T-cell (primary cell): Measurements from ENCODE around the gene AGAP1. TPM values are rescaled to one million over a fixed set of nuclear protein-coding genes. Genes with fewer than 3 reads are reported as not detected.

Source experiments
- ATAC-seq, 4 experiments: fragments of 200-7000 bp in 3 of 4; fragments of 150-1000 bp in 1 of 4; cut with Tn5 transposase; replicated peaks in 1 of 4; 1 replicate in 3 of 4; 2 replicates in 1 of 4; pipeline ENCODE4 v1.10.0; 2021; ENCODE audit warnings: moderate library complexity in 3 of 4, mild to moderate bottlenecking in 2 of 4, moderate number of reproducible peaks in 1 of 4
- CTCF ChIA-PET, 2 donors: fragments of 300-600 bp; sonication (Branson Sonifier 250); formaldehyde crosslinking; loops; one replicate each; lab custom pipeline; 2022; ENCODE audit warnings: antibody characterized with exemption in 2 of 2; lab: Charles Lee
- POLR2A ChIA-PET, 2 donors: fragments of 300-600 bp; sonication (Branson Sonifier 250); formaldehyde crosslinking; loops; one replicate each; lab custom pipeline; 2022; ENCODE audit warnings: antibody characterized with exemption in 2 of 2; lab: Charles Lee
- DNase-seq, 35 experiments: peaks; one replicate each; pipeline versions ENCODE4 v3.0.0 to v3.0.0-alpha.2; 2013 to 2023
- H3K27ac ChIP-seq: one replicate; pipeline ENCODE4 v1.5.1; 2013; ENCODE audit warnings: low read length
- H3K27me3 ChIP-seq, 2 experiments: replicated peaks in 1 of 2; 1 replicate in 1 of 2; 2 replicates in 1 of 2; pipeline versions ENCODE4 v1.6.1 to v1.7.0; 2013; ENCODE audit warnings: low read length in 1 of 2, mixed read lengths in 1 of 2; ENCODE audit not compliant: control insufficient read depth in 2 of 2, insufficient read depth in 2 of 2; ENCODE audit errors: extremely low read depth in 1 of 2
- H3K36me3 ChIP-seq, 2 donors: 1 replicate in 1 of 2; 2 replicates in 1 of 2; pipeline versions ENCODE4 v1.6.1 to v1.7.0; 2013; ENCODE audit warnings: low read length in 1 of 2; ENCODE audit not compliant: control insufficient read depth in 2 of 2, insufficient read depth in 1 of 2; ENCODE audit errors: extremely low read depth in 1 of 2
- H3K4me1 ChIP-seq, 2 experiments: 1 replicate in 1 of 2; 2 replicates in 1 of 2; pipeline versions ENCODE4 v1.6.1 to v1.7.0; 2013; ENCODE audit warnings: low read length in 2 of 2, mixed read lengths in 1 of 2; ENCODE audit not compliant: insufficient read depth in 2 of 2, control insufficient read depth in 1 of 2; ENCODE audit errors: extremely low read depth in 1 of 2
- H3K4me3 ChIP-seq, 2 donors: 1 replicate in 1 of 2; 2 replicates in 1 of 2; pipeline versions ENCODE4 v1.5.1 to v1.7.0; 2013; ENCODE audit warnings: mild to moderate bottlenecking in 2 of 2, low read length in 1 of 2, moderate library complexity in 1 of 2; ENCODE audit not compliant: control insufficient read depth in 1 of 2; ENCODE audit errors: extremely low read depth in 1 of 2
- H3K9me3 ChIP-seq: 2 replicates; pipeline ENCODE4 v1.7.0; 2013
- H3K27ac Mint-ChIP-seq, 2 donors: one replicate each; pipeline ENCODE4 v1.8.0; 2020 to 2021; ENCODE audit warnings: mild to moderate bottlenecking in 2 of 2, mixed read lengths in 2 of 2
- H3K27me3 Mint-ChIP-seq, 2 donors: one replicate each; pipeline ENCODE4 v1.8.0; 2021 to 2022; ENCODE audit warnings: mixed read lengths in 2 of 2
- H3K36me3 Mint-ChIP-seq: one replicate; pipeline ENCODE4 v1.8.0; 2021; ENCODE audit warnings: mixed read lengths
- H3K4me1 Mint-ChIP-seq, 3 donors: one replicate each; pipeline ENCODE4 v1.8.0; 2020 to 2022; ENCODE audit warnings: mixed read lengths in 3 of 3, mild to moderate bottlenecking in 1 of 3
- H3K4me3 Mint-ChIP-seq, 3 donors: one replicate each; pipeline ENCODE4 v1.8.0; 2020 to 2022; ENCODE audit warnings: mild to moderate bottlenecking in 3 of 3, mixed read lengths in 3 of 3, moderate library complexity in 3 of 3
- H3K9me3 Mint-ChIP-seq, 3 donors: one replicate each; pipeline ENCODE4 v1.8.0; 2020 to 2022; ENCODE audit warnings: mixed read lengths in 3 of 3
- WGBS: methylation state at CpG from one replicate; pipeline ENCODE4 v1.1.5; 2013; ENCODE audit warnings: missing lambda C conversion rate; ENCODE audit not compliant: insufficient coverage; 5-methylcytosine and 5-hydroxymethylcytosine counted together
- total RNA-seq, 35 experiments: library from RNA in 6 of 35; stranded (reverse) in 6 of 35; fragments of 120-200 nt in 1 of 35; gene quantifications; one replicate each; pipeline versions ENCODE4 v1.2.1 to v1.2.4 and lab custom pipeline; 2013 to 2026

The AGAP1 gene
- total RNA-seq, 5 donors from 2014 or later (not counting 1 experiment from before 2014, with no cell fraction given) = 3.9 to 15.6 (median 5.2) TPM

GRCh38 chr2:235978022-235978421, 484.2 kb downstream of the AGAP1 start:
- no peak overlapping the region for H3K4me3 ChIP-seq
- Mint-ChIP-seq H3K27me3 (peaks cover 2 to 9% of the 10 kb centered on the region in 2 donors), H3K36me3 (no peaks in the 10 kb centered on the region), H3K4me1 (no peaks in the 10 kb centered on the region), H3K9me3 (no peaks in the 10 kb centered on the region), H3K4me3 (no peak overlapping the region), H3K27ac (no peak overlapping the region)
- no peaks in the 10 kb centered on the region for H3K36me3 ChIP-seq
- CTCF ChIA-PET = no interaction called here
- no peaks in the 10 kb centered on the region for H3K9me3 ChIP-seq
- no peak for ATAC-seq
- H3K4me1 ChIP-seq = no peaks in the 10 kb centered on the region
- no peak overlapping the region for H3K27ac ChIP-seq
- DNase-seq = no peak
- peaks cover 2 to 4% of the 10 kb centered on the region in 2 experiments for H3K27me3 ChIP-seq
- 71% methylated on average over 1 of the region's 1 CpG for WGBS
- POLR2A ChIA-PET = no interaction called here

DNA sequence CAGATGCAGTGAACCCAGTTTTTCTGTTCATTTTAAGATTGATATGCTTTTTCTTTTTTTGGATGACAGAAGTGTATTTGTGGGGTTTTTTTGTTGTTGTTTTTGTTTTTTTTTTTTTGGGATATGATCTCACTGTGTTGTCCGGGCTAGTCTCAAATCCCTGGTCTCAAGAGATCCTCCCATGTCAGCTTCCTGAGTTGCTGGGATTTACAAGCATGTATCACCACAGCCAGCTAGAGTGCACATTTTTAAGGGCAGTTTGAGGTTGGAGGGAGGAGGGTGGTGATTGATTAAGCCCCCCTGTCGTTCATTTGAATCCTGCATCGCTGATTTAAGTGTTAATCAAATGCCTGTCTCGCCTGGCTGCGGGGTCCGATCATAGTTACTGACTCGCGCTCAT, 485.2 kb downstream of the AGAP1 start:
- H3K4me1 Mint-ChIP-seq = no peaks in the 10 kb centered on the region
- DNase-seq (no peak), ATAC-seq (no peak)
- POLR2A ChIA-PET = no interaction called here
- H3K9me3 ChIP-seq = no peaks in the 10 kb centered on the region
- no peaks in the 10 kb centered on the region for H3K4me1 ChIP-seq
- H3K4me3 Mint-ChIP-seq = no peak overlapping the region
- no peaks in the 10 kb centered on the region for H3K36me3 ChIP-seq
- peaks cover 2 to 9% of the 10 kb centered on the region in 2 donors for H3K27me3 Mint-ChIP-seq
- H3K27me3 ChIP-seq = peaks cover 2 to 4% of the 10 kb centered on the region in 2 experiments
- no peak overlapping the region for H3K27ac Mint-ChIP-seq
- H3K4me3 ChIP-seq = no peak overlapping the region
- no peak overlapping the region for H3K27ac ChIP-seq
- H3K9me3 Mint-ChIP-seq = no peaks in the 10 kb centered on the region
- no peaks in the 10 kb centered on the region for H3K36me3 Mint-ChIP-seq
- 40% methylated on average over 2 of the region's 8 CpGs for WGBS
- CTCF ChIA-PET = interaction anchor here in 1 of 2 donors (0.7 kb wide), 1 partner anchor 190 kb away, joined by 7 read pairs; no protein-coding TSS in a partner anchor

DNA sequence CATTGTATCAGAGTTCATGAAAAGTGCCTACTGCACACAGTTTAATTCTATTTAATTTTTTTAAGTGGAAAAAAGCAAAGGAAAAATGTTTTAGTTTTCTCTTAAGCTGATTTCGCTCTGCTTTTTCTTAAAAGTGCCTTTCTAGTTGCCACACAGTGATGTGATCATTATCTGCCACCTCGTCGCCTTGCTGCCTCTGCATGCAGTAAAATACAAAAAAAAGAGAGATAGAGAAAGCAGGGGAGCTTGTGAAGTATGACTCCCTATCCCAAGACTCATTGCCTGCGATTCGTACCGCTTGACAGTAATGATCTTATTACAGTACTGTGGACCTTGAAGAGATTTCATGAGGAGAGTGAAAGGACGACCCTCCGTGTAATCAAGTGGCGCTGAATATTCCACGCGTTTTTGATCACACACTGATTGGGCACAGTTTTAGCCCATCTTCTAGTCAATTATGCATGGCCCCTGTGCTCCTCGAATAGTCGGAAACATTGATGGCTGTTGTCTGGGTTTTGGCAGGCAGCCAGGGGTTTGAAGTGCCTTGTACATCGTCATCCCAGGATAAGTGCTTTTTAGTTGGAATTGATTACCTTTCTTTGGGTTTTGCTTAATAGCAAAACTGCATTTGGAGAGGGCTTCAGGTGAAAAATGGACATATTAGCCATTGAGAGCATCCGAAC, 486.1 kb downstream of the AGAP1 start:
- Mint-ChIP-seq H3K9me3 (peaks cover 0 to 5% (median 0%) of the 10 kb centered on the region in 3 donors), H3K4me3 (no peak overlapping the region)

DNA sequence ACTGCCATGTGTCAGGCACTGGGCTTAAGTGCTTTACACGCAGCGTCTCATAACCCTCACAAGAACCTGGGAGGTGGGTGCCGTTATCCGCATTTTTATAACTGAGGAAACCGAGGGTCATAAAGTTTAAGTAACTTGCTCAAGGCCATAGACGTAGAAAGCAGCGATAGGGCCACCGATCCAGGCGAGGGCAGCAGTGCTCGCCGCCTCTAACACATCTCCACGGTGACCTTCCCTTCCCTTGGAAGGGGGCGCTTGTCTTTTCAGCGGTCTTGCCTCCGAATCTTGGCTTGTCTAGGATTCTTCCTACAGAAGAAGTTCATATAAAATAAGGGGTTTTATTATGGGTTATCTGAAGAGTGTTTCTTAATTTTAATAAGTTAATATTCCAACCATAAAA, 487.8 kb downstream of the AGAP1 start:
- DNase-seq (no peak), ATAC-seq (no peak)
- no peak overlapping the region for H3K4me3 Mint-ChIP-seq
- no peaks in the 10 kb centered on the region for H3K36me3 Mint-ChIP-seq
- Histone ChIP-seq H3K27ac (no peak overlapping the region), H3K4me1 (no peaks in the 10 kb centered on the region), H3K36me3 (no peaks in the 10 kb centered on the region), H3K27me3 (peaks cover 0 to 2% of the 10 kb centered on the region in 2 experiments), H3K4me3 (no peak overlapping the region), H3K9me3 (no peaks in the 10 kb centered on the region)
- peaks cover 0 to 6% (median 0%) of the 10 kb centered on the region in 3 donors for H3K9me3 Mint-ChIP-seq
- no peaks in the 10 kb centered on the region for H3K4me1 Mint-ChIP-seq
- ChIA-PET POLR2A (no interaction called here), CTCF (no interaction called here)
- no peak overlapping the region for H3K27ac Mint-ChIP-seq
- H3K27me3 Mint-ChIP-seq = peaks cover 6 to 10% of the 10 kb centered on the region in 2 donors
- 59% methylated on average over 4 of the region's 15 CpGs for WGBS

More for the DNA sequence above, 486.1 kb downstream of the AGAP1 start:
- Histone ChIP-seq H3K4me3 (no peak overlapping the region), H3K27ac (no peak overlapping the region), H3K36me3 (no peaks in the 10 kb centered on the region), H3K4me1 (no peaks in the 10 kb centered on the region), H3K27me3 (peaks cover 2 to 4% of the 10 kb centered on the region in 2 experiments), H3K9me3 (no peaks in the 10 kb centered on the region)
- Mint-ChIP-seq H3K27me3 (peaks cover 2 to 9% of the 10 kb centered on the region in 2 donors), H3K4me1 (no peaks in the 10 kb centered on the region), H3K27ac (no peak overlapping the region), H3K36me3 (no peaks in the 10 kb centered on the region)
- ChIA-PET CTCF (no interaction called here), POLR2A (no interaction called here)
- ATAC-seq (no peak), DNase-seq (no peak)
- WGBS = 89% methylated on average over 9 of the region's 15 CpGs

DNA sequence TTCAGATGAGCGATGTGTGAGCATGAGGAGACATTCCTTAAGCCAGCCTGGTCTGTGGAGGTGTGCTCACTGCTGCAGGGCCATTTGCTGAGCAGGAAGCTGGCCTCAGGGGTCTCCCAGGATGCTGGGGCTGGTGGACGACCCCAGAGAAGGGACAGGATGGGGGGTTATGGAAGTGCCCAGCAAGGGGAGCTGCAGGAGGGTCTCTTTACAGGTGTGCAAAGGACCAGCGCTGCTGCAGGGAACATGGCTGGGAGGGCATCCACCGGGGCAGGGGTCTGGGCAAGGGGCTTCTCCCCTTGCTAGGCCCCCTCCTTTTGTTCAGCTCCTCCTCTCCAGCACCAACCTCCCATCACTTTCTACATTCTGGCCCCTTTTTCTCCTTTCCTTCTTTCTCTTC, 489.2 kb downstream of the AGAP1 start:
- WGBS = 78% methylated on average over 3 of the region's 4 CpGs
- no peaks in the 10 kb centered on the region for H3K9me3 ChIP-seq
- Mint-ChIP-seq H3K27ac (no peak overlapping the region), H3K27me3 (peaks cover 8 to 13% of the 10 kb centered on the region in 2 donors), H3K4me1 (no peaks in the 10 kb centered on the region), H3K36me3 (no peaks in the 10 kb centered on the region), H3K4me3 (no peak overlapping the region), H3K9me3 (peaks cover 0 to 6% (median 0%) of the 10 kb centered on the region in 3 donors)
- CTCF ChIA-PET = no interaction called here
- no peaks in the 10 kb centered on the region for H3K36me3 ChIP-seq
- DNase-seq = no peak
- no peak overlapping the region for H3K27ac ChIP-seq
- peaks cover 2% of the 10 kb centered on the region in 2 experiments for H3K27me3 ChIP-seq
- no peak overlapping the region for H3K4me3 ChIP-seq
- no peak for ATAC-seq
- POLR2A ChIA-PET = no interaction called here
- H3K4me1 ChIP-seq = no peaks in the 10 kb centered on the region

GRCh38 chr2:235984552-235984951, 490.7 kb downstream of the AGAP1 start:
- no peaks in the 10 kb centered on the region for H3K4me1 Mint-ChIP-seq
- no peak for ATAC-seq
- no peak overlapping the region for H3K4me3 ChIP-seq
- peaks cover 0 to 6% (median 0%) of the 10 kb centered on the region in 3 donors for H3K9me3 Mint-ChIP-seq
- H3K27ac Mint-ChIP-seq = no peak overlapping the region
- no peak overlapping the region for H3K27ac ChIP-seq
- ChIA-PET POLR2A (no interaction called here), CTCF (no interaction called here)
- no peaks in the 10 kb centered on the region for H3K9me3 ChIP-seq
- no peaks in the 10 kb centered on the region for H3K36me3 ChIP-seq
- DNase-seq = no peak
- no CpG with 5 or more reads among the region's 6 CpGs for WGBS
- no peaks in the 10 kb centered on the region for H3K4me1 ChIP-seq
- H3K27me3 ChIP-seq = peaks cover 2 to 12% of the 10 kb centered on the region in 2 experiments
- H3K27me3 Mint-ChIP-seq = peaks cover 14 to 19% of the 10 kb centered on the region in 2 donors
- no peak overlapping the region for H3K4me3 Mint-ChIP-seq
- no peaks in the 10 kb centered on the region for H3K36me3 Mint-ChIP-seq
